AG04450 (cell line): ENCODE measurements around the gene ERN1. TPM values are rescaled to one million over a fixed set of nuclear protein-coding genes. Genes with fewer than 3 reads are reported as not detected.

Experiments
- CTCF ChIA-PET: fragments of 300-600, 350-600 bp; formaldehyde crosslinking; extraction: SDS; loops from one replicate; lab custom pipeline; 2022; ENCODE audit warnings: antibody characterized with exemption, inconsistent platforms; lab: Charles Lee
- POLR2A ChIA-PET: fragments of 350-600 bp; formaldehyde crosslinking; extraction: SDS; loops from one replicate; lab custom pipeline; 2021; ENCODE audit warnings: antibody characterized with exemption, inconsistent platforms; lab: Yijun Ruan, JAX
- DNase-seq: peaks from one replicate; pipeline ENCODE4 v3.0.0-alpha.2; 2011; ENCODE audit warnings: low read depth, low spot score
- H3K27ac ChIP-seq: one replicate; pipeline ENCODE4 v1.5.1; 2012; ENCODE audit warnings: low read depth, low read length, control low read depth
- H3K27me3 ChIP-seq: one replicate; pipeline ENCODE4 v1.6.0; 2012; ENCODE audit warnings: low read length; ENCODE audit not compliant: control insufficient read depth, insufficient read depth
- H3K4me3 ChIP-seq: 2 replicates; pipeline ENCODE4 v1.5.1; 2011; ENCODE audit warnings: mild to moderate bottlenecking, low read depth, low read length, control low read depth
- H3K9me3 ChIP-seq: 2 replicates; pipeline ENCODE4 v1.5.1; 2012; ENCODE audit warnings: low read length; ENCODE audit not compliant: control insufficient read depth, insufficient read depth
- CTCF ChIP-seq: IDR thresholded peaks from 2 replicates; pipeline ENCODE4 v1.5.1; 2011; ENCODE audit warnings: low read depth, low read length, control low read depth, inconsistent platforms
- polyA plus RNA-seq: library from polyadenylated mRNA; depleted of rRNA; stranded (reverse); fragments of >200 nt; gene quantifications from 2 replicates; pipeline ENCODE4 v1.2.3, GENCODE V29; 2011

ERN1 gene
- polyA plus RNA-seq, 1 experiment, result 4.7 TPM

DNA sequence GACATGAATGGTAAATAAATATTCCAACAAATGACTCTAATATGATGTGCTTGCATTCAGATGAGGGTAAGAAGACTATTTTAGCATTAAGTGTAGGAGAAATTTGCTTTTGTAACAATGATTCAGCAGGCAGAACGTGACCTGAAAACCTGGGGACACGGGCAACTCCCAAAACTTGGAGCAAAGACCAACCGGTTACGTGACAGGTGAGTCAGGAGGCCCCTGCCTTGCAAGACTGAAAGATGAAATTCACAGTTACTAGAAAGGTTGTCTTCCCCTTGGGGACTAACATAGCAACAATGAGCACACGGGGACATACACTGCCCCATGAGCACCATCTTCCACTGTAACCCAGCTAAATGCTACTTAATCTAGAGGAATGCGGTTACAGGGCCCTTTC lies 33.5 kb upstream of the ERN1 start:
- ChIA-PET CTCF (no interaction called here), POLR2A (no interaction called here)
- Histone ChIP-seq H3K4me3 (no peak overlapping the region), H3K27ac (no peak overlapping the region), H3K27me3 (no peaks in the 10 kb centered on the region), H3K9me3 (no peaks in the 10 kb centered on the region)
- no peak for DNase-seq
- no peak for TF ChIP-seq CTCF

DNA sequence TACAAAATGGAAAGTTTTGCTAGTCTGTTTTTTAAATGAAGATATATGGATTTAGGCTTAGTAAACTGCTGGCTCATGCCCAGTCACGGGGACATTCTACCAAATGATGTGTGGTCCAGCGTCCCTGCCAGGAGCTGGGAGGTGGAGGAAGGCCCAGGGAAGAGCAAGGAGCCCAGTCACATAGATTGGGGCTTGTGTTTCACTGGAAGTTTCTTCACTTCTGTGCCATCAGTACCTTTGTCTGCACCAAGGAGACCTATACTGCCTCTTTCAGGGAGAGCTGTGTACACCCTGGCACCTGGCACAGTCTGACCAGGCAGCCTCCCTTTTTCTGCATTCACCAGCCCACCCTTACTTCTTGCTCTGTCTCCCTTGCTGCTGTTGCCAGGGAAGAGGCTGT lies 32.6 kb upstream of the ERN1 start:
- Histone ChIP-seq H3K27me3 (no peaks in the 10 kb centered on the region), H3K27ac (no peak overlapping the region), H3K9me3 (no peaks in the 10 kb centered on the region), H3K4me3 (no peak overlapping the region)
- DNase-seq, result no peak
- ChIA-PET POLR2A (no interaction called here), CTCF (interaction anchor here (1.0 kb wide), 1 partner anchor 17 kb away, joined by 3 read pairs; no protein-coding TSS in a partner anchor)
- no peak for TF ChIP-seq CTCF

DNA sequence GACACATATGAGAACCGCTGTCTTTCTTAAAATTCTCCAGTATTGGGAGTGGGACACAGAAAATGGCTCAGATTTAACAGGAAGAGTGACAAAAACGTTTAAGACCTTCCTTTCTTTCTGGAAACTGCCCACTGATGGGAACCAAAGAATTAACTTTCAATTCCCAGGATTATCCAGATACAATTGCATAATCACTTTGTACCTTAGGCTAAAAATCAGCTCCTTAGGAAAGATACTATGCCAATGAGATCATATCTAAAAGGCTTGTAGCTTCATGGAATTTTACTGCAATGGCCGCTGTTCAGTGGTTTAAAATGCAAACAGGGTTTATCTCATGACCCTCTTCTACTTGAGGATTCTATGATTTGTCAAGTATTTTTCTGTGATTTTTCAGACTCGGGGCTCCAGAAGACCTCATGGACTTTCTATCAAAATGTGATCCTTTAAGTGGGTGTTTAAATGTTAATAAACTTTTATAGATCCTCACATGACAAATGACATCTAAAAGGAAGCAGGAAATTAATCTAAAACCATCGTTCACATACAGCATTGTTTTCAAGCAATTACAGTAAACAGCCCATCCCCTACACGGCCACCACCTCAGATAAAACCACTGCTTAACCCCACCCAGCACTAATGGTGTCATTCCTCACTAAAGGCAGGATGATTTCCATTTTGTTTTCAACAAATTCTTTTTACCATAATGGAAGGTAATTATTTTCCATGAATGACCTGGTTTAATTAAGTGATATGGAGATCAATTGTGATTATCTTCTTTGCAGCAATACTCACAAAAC lies 31.6 kb upstream of the ERN1 start:
- Histone ChIP-seq H3K9me3 (no peaks in the 10 kb centered on the region), H3K27ac (no peak overlapping the region), H3K27me3 (no peaks in the 10 kb centered on the region), H3K4me3 (no peak overlapping the region)
- no peak for TF ChIP-seq CTCF
- DNase-seq, result no peak
- CTCF ChIA-PET, result no interaction called here
- POLR2A ChIA-PET, result no interaction called here

DNA sequence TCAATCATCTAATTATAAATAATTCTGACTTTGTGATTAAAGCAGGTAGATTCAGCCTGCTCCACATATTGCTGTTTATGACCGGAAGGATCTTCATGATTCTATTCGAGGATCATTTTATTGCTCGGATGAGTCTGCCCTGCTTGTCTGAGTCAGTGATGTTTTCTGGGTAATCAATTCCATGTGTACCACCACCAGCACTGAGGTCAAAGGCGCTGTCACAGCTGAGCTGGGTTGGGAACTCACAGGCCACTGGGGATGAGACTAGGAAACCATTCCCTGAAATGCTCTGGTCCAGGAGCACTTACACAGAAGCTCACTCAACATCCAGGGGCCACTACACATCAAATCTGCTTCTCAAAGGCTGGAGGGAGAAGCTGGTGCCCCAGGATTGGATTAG lies 30.4 kb upstream of the ERN1 start:
- Histone ChIP-seq H3K27ac (no peak overlapping the region), H3K9me3 (no peaks in the 10 kb centered on the region), H3K27me3 (no peaks in the 10 kb centered on the region), H3K4me3 (no peak overlapping the region)
- ChIA-PET POLR2A (no interaction called here), CTCF (no interaction called here)
- TF ChIP-seq CTCF, result no peak
- no peak for DNase-seq

DNA sequence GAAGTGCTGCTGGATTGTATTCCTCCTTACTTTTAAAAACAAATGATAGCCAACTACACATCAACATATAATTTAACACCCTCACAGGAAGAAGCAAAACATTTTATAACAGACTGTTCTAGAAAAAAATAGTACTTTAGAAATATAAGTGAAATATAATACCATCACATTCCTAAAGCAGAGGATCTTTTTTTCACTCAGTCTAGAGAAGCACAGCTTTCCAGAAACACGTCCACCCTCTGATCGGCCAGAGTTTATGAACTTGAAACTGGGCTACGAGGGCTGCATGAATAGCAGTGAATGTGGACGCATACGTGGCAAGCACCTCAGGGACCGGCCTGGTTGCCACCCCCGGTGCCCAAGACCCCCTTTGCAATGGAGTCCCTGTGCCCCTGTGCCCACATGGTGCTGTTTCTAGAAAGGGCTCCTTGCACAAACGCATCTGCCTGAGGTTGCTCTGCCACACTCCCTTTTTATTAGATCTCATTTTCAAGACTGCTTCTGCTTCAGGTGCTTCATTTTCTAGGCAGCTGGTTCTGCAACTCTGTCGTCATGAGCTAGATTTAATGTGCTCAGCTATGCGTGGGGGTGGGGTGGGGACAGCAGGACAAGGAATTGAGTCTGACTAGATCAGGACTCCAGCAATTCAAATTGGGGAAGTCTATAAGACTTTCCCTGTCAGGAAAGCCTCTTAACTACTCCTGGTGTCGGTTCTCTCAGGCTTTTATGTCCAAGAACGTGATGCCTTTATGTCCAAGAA lies 29.1 kb upstream of the ERN1 start:
- no peaks in the 10 kb centered on the region for H3K9me3 ChIP-seq
- no peak for TF ChIP-seq CTCF
- ChIA-PET CTCF (no interaction called here), POLR2A (no interaction called here)
- H3K27ac ChIP-seq, result no peak overlapping the region
- H3K4me3 ChIP-seq, result no peak overlapping the region
- no peak for DNase-seq
- H3K27me3 ChIP-seq, result no peaks in the 10 kb centered on the region
